Thyroid gland (tissue), 4 donors: ENCODE results near the gene EIF2S3.

ENCODE experiments used
- CTCF ChIP-seq, 6 experiments: fragments of 200-600 bp in 3 of 6; fragments of 450-650 bp in 3 of 6; sonication (generic) in 3 of 6; IDR thresholded peaks; one replicate each; pipeline ENCODE4 v1.5.1; 2016 to 2019; ENCODE audit warnings: antibody characterized with exemption in 6 of 6, mild to moderate bottlenecking in 2 of 6, inconsistent platforms in 1 of 6, moderate library complexity in 1 of 6
- POLR2A ChIP-seq, 2 donors: fragments of 450-650 bp; IDR thresholded peaks; one replicate each; pipeline ENCODE4 v1.6.1; 2017; ENCODE audit warnings: antibody characterized with exemption in 2 of 2, mild to moderate bottlenecking in 2 of 2, moderate library complexity in 1 of 2

- TF ChIP-seq CTCF (IDR thresholded peaks at IDR 0.05) (no peak), POLR2A (IDR thresholded peaks at IDR 0.05) (no peak)
These were observed 24.2 kb upstream of the EIF2S3 start for GRCh38 chrX:24030597-24030996.
